HepG2 (cell line): ENCODE measurements around the gene CHST4. TPM values are rescaled to one million over a fixed set of nuclear protein-coding genes. Genes with fewer than 3 reads are reported as not detected.

ENCODE experiments used
- ATAC-seq: fragments of 200-7000 bp; cut with Tn5 transposase; 3 replicates; pipeline ENCODE4 v1.9.1; 2020; ENCODE audit warnings: mild to moderate bottlenecking, moderate library complexity
- BruUV-seq: library from RNA; stranded (reverse); fragments of 400-500 nt; replicated peaks from 2 replicates; lab custom pipeline; 2021; lab: Mats Ljungman, UMichigan
- CTCF ChIA-PET: fragments of 300-600 bp; formaldehyde crosslinking; extraction: SDS; loops from one replicate; lab custom pipeline; 2021; ENCODE audit warnings: low total read pairs, inconsistent platforms, low intra/inter-chr PET ratio; lab: Yijun Ruan, JAX
- POLR2A ChIA-PET: fragments of 350-600 bp; sonication (Branson Sonifier 250); formaldehyde crosslinking; loops from one replicate; lab custom pipeline; 2020; ENCODE audit warnings: antibody characterized with exemption, inconsistent platforms; lab: Yijun Ruan, JAX
- DNase-seq: peaks from one replicate; pipeline ENCODE4 v3.0.0-alpha.2; 2015; ENCODE audit warnings: low spot score
- FAIRE-seq: peaks from 3 replicates; lab custom pipeline; 2011; peaks lifted over from hg19 to GRCh38; lab: Jason Lieb, UNC
- H2AFZ ChIP-seq: one replicate; pipeline ENCODE4 v1.6.1; 2011; ENCODE audit warnings: low read length, inconsistent platforms
- H3K27ac ChIP-seq: fragments of 300-600 bp; 3 replicates; pipeline ENCODE4 v1.8.0; 2011; ENCODE audit warnings: mixed run types, mild to moderate bottlenecking, mixed read lengths, low read length, inconsistent platforms; ENCODE audit not compliant: insufficient read depth; ENCODE audit errors: extremely low read length
- H3K27me3 ChIP-seq, 2 experiments: fragments of 200-600 bp in 1 of 2; 2 replicates in 1 of 2; 3 replicates in 1 of 2; pipeline versions ENCODE4 v1.6.0 to v1.8.0; 2011; ENCODE audit warnings: low read length in 2 of 2, mild to moderate bottlenecking in 2 of 2, moderate library complexity in 2 of 2, inconsistent platforms in 1 of 2; ENCODE audit not compliant: insufficient read depth in 2 of 2, control insufficient read depth in 1 of 2
- H3K36me3 ChIP-seq, 2 experiments: fragments of 200-600 bp in 1 of 2; replicated peaks in 1 of 2; 2 replicates in 1 of 2; 3 replicates in 1 of 2; pipeline versions ENCODE4 v1.5.1 to v1.8.0; 2011; ENCODE audit warnings: low read length in 2 of 2, inconsistent platforms in 1 of 2; ENCODE audit not compliant: insufficient read depth in 2 of 2, control insufficient read depth in 1 of 2
- H3K4me1 ChIP-seq: 2 replicates; pipeline ENCODE4 v1.5.1; 2012; ENCODE audit warnings: low read length, inconsistent platforms; ENCODE audit not compliant: insufficient read depth
- H3K4me2 ChIP-seq: 2 replicates; pipeline ENCODE4 v1.6.0; 2011; ENCODE audit warnings: low read depth, low read length, inconsistent platforms
- H3K4me3 ChIP-seq, 3 experiments: fragments of 200-600 bp in 1 of 3; sonication (generic), shearing (Covaris generic) in 1 of 3; replicated peaks in 1 of 3; 2 replicates each; pipeline ENCODE4 v1.5.1; 2011 to 2016; ENCODE audit warnings: low read length in 3 of 3, inconsistent platforms in 2 of 3, low read depth in 2 of 3, mild to moderate bottlenecking in 2 of 3, control low read depth in 1 of 3, mixed read lengths in 1 of 3; ENCODE audit not compliant: insufficient read depth in 1 of 3
- H3K79me2 ChIP-seq: one replicate; pipeline ENCODE4 v1.6.1; 2011; ENCODE audit warnings: low read length, inconsistent platforms; ENCODE audit not compliant: insufficient read depth
- H3K9ac ChIP-seq: 2 replicates; pipeline ENCODE4 v1.6.0; 2011; ENCODE audit warnings: mild to moderate bottlenecking, low read depth, low read length, inconsistent platforms; ENCODE audit not compliant: insufficient read depth
- H3K9me3 ChIP-seq: 2 replicates; pipeline ENCODE4 v1.5.1; 2012; ENCODE audit warnings: mild to moderate bottlenecking, low read length
- H4K20me1 ChIP-seq: 2 replicates; pipeline ENCODE4 v1.6.0; 2011; ENCODE audit warnings: inconsistent platforms, mild to moderate bottlenecking, low read length, moderate library complexity; ENCODE audit not compliant: insufficient read depth
- AHR ChIP-seq: IDR thresholded peaks from 2 replicates; pipeline ENCODE4 v1.6.1; 2018; ENCODE audit warnings: missing genetic modification reagents, missing compliant biosample characterization
- KAT8 ChIP-seq: IDR thresholded peaks from 2 replicates; pipeline ENCODE4 v1.6.1; 2016; ENCODE audit warnings: missing genetic modification reagents, missing compliant biosample characterization
- MEIS2 ChIP-seq: sonication (generic); formaldehyde crosslinking; IDR thresholded peaks from 2 replicates; pipeline ENCODE4 v1.9.0; 2021; ENCODE audit warnings: mild to moderate bottlenecking, missing genetic modification reagents
- MYC ChIP-seq: sonication (generic); formaldehyde crosslinking; IDR thresholded peaks from 2 replicates; pipeline ENCODE4 v1.9.0; 2021; ENCODE audit warnings: missing genetic modification reagents, borderline replicate concordance
- POLR2G ChIP-seq: fragments of 200-400 bp; formaldehyde crosslinking; IDR thresholded peaks from 2 replicates; pipeline ENCODE4 v1.6.1; 2018; ENCODE audit warnings: mild to moderate bottlenecking, low read depth, low read length, moderate library complexity
- ZNF282 ChIP-seq: fragments of 450-650 bp; IDR thresholded peaks from 2 replicates; pipeline ENCODE4 v1.6.1; 2018; ENCODE audit not compliant: partially characterized antibody
- ZNF33B ChIP-seq: sonication (generic); formaldehyde crosslinking; IDR thresholded peaks from 2 replicates; pipeline ENCODE4 v1.5.1; 2020; ENCODE audit warnings: mild to moderate bottlenecking, missing genetic modification reagents
- ZNF556 ChIP-seq: sonication (generic); formaldehyde crosslinking; IDR thresholded peaks from 2 replicates; pipeline ENCODE4 v1.4.0; 2020; ENCODE audit warnings: mild to moderate bottlenecking, missing genetic modification reagents, borderline replicate concordance
- ZNF616 ChIP-seq: sonication (generic); formaldehyde crosslinking; IDR thresholded peaks from 2 replicates; pipeline ENCODE4 v1.5.0; 2020; ENCODE audit warnings: low read depth, mild to moderate bottlenecking, missing genetic modification reagents
- ZNF800 ChIP-seq: sonication (generic); formaldehyde crosslinking; IDR thresholded peaks from 2 replicates; pipeline ENCODE4 v1.4.0; 2020; ENCODE audit warnings: missing genetic modification reagents
- ZNF83 ChIP-seq: sonication (generic); formaldehyde crosslinking; IDR thresholded peaks from 2 replicates; pipeline ENCODE4 v1.4.0; 2020; ENCODE audit warnings: missing genetic modification reagents, mild to moderate bottlenecking, borderline replicate concordance
- ZSCAN25 ChIP-seq: sonication (generic); formaldehyde crosslinking; IDR thresholded peaks from 2 replicates; pipeline ENCODE4 v1.8.0; 2022; ENCODE audit warnings: mild to moderate bottlenecking, missing genetic modification reagents
- WGBS: methylation state at CpG from one replicate; pipeline ENCODE4 v1.1.6; 2017; ENCODE audit warnings: low lambda C conversion rate; 5-methylcytosine and 5-hydroxymethylcytosine counted together
- in situ Hi-C: cut with HindIII; loops from 2 replicates; pipeline ENCODE4 v1.10.0; 2017; ENCODE audit warnings: low pct_unique_long_range_greater_than_20kb; ENCODE audit not compliant: extremely low pct_ligation_motif_present
- intact Hi-C: fragments of 100-400 bp; cut with micrococcal nuclease; formaldehyde crosslinking; loops from one replicate; pipeline ENCODE4 v1.10.0; 2022; ENCODE audit not compliant: unreplicated experiment
- polyA plus RNA-seq, 8 experiments: library from polyadenylated mRNA; depleted of rRNA in 3 of 8; stranded (reverse) in 7 of 8; unstranded in 1 of 8; fragments of >200 nt; fragmentation: Illumina TruSeq in 4 of 8; extraction: Trizol in 4 of 8; gene quantifications; 2 replicates each; pipeline versions ENCODE4 v1.2.1 to v1.2.3, GENCODE V29; 2011 to 2016; ENCODE audit warnings: low read depth in 4 of 8, missing spikeins in 1 of 8, mixed read lengths in 1 of 8; ENCODE audit not compliant: insufficient read depth in 1 of 8
- total RNA-seq, 5 experiments: library from RNA; depleted of rRNA; stranded (reverse); fragments of >200 nt; fragmentation: Illumina TruSeq; extraction: Trizol; gene quantifications; 2 replicates each; pipeline ENCODE4 v1.2.3, GENCODE V29; 2016; ENCODE audit warnings: low read depth in 1 of 5

The CHST4 gene
- total and polyA plus RNA-seq, 2 of the 13 experiments (the other 11 are each of a cell fraction or from before 2014, with no cell fraction given): not detected

GRCh38 chr16:71491054-71491453, 35.2 kb upstream of the CHST4 start:
- in situ Hi-C loops: loop anchor here (10.0 kb wide), 1 partner anchor 46 kb away; the partner anchor contains the start of gene TLE7
- CTCF ChIA-PET: no interaction called here

More at GRCh38 chr16:71491054-71491453, 35.2 kb upstream of the CHST4 start:
- Histone ChIP-seq H3K27me3 (peaks cover 0 to 4% of the 10 kb centered on the region in 2 experiments; a peak in 2 of 5 replicates), H3K9me3 (no peaks in the 10 kb centered on the region), H3K79me2 (no peaks in the 10 kb centered on the region), H3K9ac (no peak overlapping the region), H3K27ac (no peak overlapping the region), H3K4me1 (no peaks in the 10 kb centered on the region), H3K36me3 (no peaks in the 10 kb centered on the region), H3K4me3 (no peak overlapping the region), H4K20me1 (no peaks in the 10 kb centered on the region), H3K4me2 (no peak overlapping the region), H2AFZ (no peak overlapping the region)
- FAIRE-seq: no peak
- BruUV-seq: no TSS peak
- no peak for DNase-seq
- WGBS: 0% methylated on average over 3 of the region's 3 CpGs
- no peak for ATAC-seq
- no peak for TF ChIP-seq ZNF616 (CRISPR knock-in tag)
- TF ChIP-seq ZSCAN25 (CRISPR knock-in tag): no peak
- no peak for TF ChIP-seq ZNF282
- no peak for TF ChIP-seq ZNF33B (CRISPR knock-in tag)
- TF ChIP-seq POLR2G: no peak
- TF ChIP-seq ZNF83 (CRISPR knock-in tag): no peak
- no peak for TF ChIP-seq MYC
- no peak for TF ChIP-seq AHR (CRISPR knock-in tag)
- no peak for TF ChIP-seq KAT8
- no peak for TF ChIP-seq MEIS2 (CRISPR knock-in tag)
- no peak for TF ChIP-seq ZNF800 (CRISPR knock-in tag)
- no peak for TF ChIP-seq ZNF556
- intact Hi-C loops: no loop called here
- POLR2A ChIA-PET: no interaction called here
